Activated T-cell treated with anti-CD3 and anti-CD28 coated beads, Interleukin-2, amount 50 U/mL, for 24 hours (primary cell): ENCODE data around the gene SEL1L.

Experiments used
- DNase-seq: peaks from one replicate; pipeline ENCODE4 v3.0.0-alpha.2; 2020
- H3K27ac Mint-ChIP-seq: 2 replicates; pipeline ENCODE4 v1.8.0; 2020; ENCODE audit warnings: mild to moderate bottlenecking, mixed read lengths
- H3K27me3 Mint-ChIP-seq: 2 replicates; pipeline ENCODE4 v1.8.0; 2020; ENCODE audit warnings: mixed read lengths
- H3K36me3 Mint-ChIP-seq: 2 replicates; pipeline ENCODE4 v1.8.0; 2020; ENCODE audit warnings: low read depth, mixed read lengths
- H3K4me1 Mint-ChIP-seq: 2 replicates; pipeline ENCODE4 v1.8.0; 2020; ENCODE audit warnings: low read depth, mixed read lengths
- H3K4me3 Mint-ChIP-seq: 2 replicates; pipeline ENCODE4 v1.8.0; 2020; ENCODE audit warnings: mild to moderate bottlenecking, moderate library complexity, mixed read lengths
- H3K9me3 Mint-ChIP-seq: 2 replicates; pipeline ENCODE4 v1.8.0; 2020; ENCODE audit warnings: mixed read lengths

The SEL1L gene

DNA sequence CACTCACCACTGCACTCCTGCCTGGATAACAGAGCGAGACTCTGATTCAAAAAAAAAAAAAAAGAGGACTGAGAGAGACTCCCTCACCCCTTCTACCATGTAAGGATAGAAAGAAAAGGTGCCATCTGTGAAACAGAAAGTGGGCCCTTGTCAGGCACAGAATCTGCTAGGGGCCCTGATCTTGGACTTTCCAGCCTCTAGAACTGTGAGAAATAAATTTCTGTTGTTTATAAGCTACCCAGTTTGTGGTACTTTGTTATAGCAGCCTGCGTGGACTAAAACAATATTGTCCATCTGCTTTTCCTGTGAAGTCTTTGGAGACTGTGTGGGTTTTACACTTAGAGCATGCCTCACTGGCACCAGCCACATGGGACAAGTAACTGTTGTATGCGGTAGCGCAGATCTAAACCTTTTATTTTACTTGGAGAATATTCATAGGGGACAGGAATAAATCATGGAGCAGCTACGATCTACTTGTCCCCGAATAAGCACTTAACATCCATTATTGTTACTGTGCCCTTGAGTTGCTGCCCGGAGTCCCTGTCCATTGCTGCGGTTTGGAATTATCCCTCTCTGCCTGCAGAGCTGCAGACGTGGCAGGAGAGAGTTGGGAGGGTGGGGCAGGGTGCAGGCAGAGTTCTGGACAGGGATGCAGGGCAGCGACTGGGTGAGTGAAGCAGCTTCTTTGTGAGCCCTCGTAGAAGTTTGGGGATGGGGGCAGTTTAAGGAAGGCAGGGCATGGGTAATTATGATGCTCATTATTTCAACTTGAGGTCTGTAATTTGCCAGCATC lies 81.1 kb downstream of the SEL1L start:
- H3K36me3 Mint-ChIP-seq = no peaks in the 10 kb centered on the region
- H3K27ac Mint-ChIP-seq = no peak overlapping the region
- no peak for DNase-seq
- H3K4me1 Mint-ChIP-seq = peaks cover 8% of the 10 kb centered on the region
- peaks cover 26% of the 10 kb centered on the region for H3K27me3 Mint-ChIP-seq
- no peak overlapping the region for H3K4me3 Mint-ChIP-seq
- no peaks in the 10 kb centered on the region for H3K9me3 Mint-ChIP-seq

DNA sequence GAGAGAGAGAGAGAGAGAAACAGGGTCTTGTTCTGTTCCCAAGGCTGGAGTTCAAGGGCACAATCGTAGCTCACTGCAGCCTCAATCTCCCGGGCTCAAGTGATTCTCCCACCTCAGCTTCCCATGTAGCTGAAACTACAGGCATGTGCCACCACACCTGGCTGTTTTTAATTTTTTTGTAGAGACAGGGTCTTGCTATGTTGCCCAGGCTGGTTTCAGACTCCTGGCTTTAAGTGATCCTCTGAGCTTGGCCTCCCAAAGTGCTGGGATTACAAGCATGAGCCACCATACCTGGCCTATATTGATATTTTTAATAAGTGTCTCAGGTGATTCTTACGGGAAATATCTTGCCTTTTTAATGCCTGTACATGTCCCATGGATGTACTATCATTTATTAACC lies 82.7 kb downstream of the SEL1L start:
- H3K4me1 Mint-ChIP-seq = peaks cover 8% of the 10 kb centered on the region
- H3K4me3 Mint-ChIP-seq = no peak overlapping the region
- H3K27me3 Mint-ChIP-seq = peaks cover 30% of the 10 kb centered on the region
- H3K36me3 Mint-ChIP-seq = no peaks in the 10 kb centered on the region
- no peaks in the 10 kb centered on the region for H3K9me3 Mint-ChIP-seq
- no peak overlapping the region for H3K27ac Mint-ChIP-seq
- no peak for DNase-seq

DNA sequence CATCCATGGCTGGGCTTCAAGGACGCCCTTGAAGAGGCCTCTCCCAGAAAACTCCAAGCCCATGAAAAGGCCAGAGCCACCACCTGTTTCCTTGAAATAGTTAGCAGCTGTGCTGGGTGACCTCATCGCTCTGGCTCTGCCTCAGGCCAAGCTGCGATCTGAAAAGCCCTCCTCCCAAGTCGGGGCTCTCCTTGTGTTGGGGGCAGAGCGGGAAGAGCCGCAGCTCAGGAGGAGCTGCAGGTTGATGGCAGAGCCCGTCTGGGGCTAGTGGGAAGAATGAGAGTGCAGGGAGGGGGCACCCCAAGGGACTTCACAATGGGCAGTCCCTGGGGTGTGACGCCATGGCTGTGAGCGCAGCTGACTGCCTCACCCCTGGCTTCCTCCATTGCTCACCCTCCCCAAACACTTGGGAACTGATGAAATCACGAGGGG lies 83.5 kb downstream of the SEL1L start:
- H3K27me3 Mint-ChIP-seq = peaks cover 33% of the 10 kb centered on the region
- peaks cover 2% of the 10 kb centered on the region for H3K4me1 Mint-ChIP-seq
- H3K27ac Mint-ChIP-seq = no peak overlapping the region
- no peak for DNase-seq
- H3K9me3 Mint-ChIP-seq = no peaks in the 10 kb centered on the region
- no peak overlapping the region for H3K4me3 Mint-ChIP-seq
- H3K36me3 Mint-ChIP-seq = no peaks in the 10 kb centered on the region

DNA sequence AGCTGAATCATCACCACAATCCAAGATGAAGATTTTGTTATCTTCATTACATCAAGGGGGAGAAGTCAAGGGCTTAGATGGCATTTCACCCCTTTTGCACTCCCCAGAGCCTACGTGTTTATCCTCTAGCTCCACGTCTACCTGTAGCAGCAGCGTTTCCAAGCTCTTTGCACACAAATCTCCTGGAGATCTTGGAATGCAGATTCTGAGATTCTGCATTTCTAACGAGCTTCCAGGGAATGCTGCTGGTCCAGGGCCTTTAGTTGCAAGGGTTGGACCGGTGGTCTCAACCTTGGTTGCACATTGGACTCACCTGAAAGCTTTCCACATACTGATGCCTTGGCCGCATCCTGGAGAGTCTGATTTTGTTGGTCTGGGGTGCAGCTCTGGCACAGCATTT lies 84.1 kb downstream of the SEL1L start:
- Mint-ChIP-seq H3K27ac (no peak overlapping the region), H3K4me1 (peaks cover 2% of the 10 kb centered on the region), H3K9me3 (no peaks in the 10 kb centered on the region), H3K27me3 (peaks cover 30% of the 10 kb centered on the region), H3K4me3 (no peak overlapping the region), H3K36me3 (no peaks in the 10 kb centered on the region)
- no peak for DNase-seq

DNA sequence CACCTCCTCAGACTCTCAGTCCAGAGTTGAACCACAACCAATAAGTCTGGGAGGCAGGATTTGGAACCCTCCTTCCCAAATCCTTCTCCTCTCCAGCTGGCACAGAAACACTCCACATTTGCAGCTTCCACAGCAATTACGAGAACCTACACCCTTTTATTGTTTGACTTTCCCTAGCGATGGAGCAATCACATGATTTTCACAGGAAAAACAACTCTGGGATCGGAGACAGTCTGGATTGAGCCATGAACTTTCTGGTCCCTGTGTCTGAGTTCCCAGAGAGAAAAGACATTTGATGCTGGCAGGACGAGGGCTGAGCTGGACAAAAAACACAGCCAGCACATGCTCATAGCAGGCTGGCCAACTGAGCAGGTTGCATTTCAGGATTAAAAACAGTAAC lies 84.5 kb downstream of the SEL1L start:
- H3K36me3 Mint-ChIP-seq = no peaks in the 10 kb centered on the region
- H3K4me3 Mint-ChIP-seq = no peak overlapping the region
- peaks cover 2% of the 10 kb centered on the region for H3K4me1 Mint-ChIP-seq
- no peak for DNase-seq
- H3K27ac Mint-ChIP-seq = no peak overlapping the region
- H3K27me3 Mint-ChIP-seq = peaks cover 32% of the 10 kb centered on the region
- H3K9me3 Mint-ChIP-seq = no peaks in the 10 kb centered on the region

DNA sequence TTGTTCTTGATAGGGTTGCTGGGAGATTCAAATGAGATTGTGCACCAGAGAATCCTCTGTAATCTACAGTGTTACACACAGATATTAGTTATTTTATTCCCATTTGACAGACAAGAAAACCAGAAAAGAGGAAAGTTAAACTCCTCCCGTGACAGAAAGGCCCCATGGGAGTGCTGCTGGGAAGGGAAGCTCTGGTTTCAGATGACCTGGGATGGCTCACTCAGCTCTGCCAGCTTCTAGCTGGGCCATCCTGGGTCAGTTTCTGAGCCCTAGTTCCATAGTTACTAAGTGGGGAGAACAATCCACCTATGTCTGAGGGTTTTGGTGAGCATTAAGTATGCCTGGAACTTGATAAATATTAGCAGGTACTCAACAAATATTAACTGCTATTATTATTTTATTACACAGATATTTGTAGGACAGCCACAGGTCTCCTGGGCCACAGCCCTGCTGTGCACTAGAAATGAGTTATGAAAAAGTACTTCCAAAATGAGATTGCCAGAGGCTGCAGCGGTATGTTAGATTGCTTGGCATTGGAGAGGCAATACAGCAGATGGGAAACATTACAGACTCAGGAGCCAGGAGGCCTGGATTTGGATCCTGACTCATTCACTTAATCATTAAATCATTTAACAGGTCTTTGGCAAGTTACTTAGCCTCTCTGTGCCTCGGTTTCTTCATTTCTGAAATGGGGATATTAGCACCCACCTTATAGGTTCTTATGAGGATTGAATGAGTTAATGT lies 86.5 kb downstream of the SEL1L start:
- no peak for DNase-seq
- no peaks in the 10 kb centered on the region for H3K4me1 Mint-ChIP-seq
- no peak overlapping the region for H3K27ac Mint-ChIP-seq
- H3K4me3 Mint-ChIP-seq = no peak overlapping the region
- no peaks in the 10 kb centered on the region for H3K36me3 Mint-ChIP-seq
- H3K9me3 Mint-ChIP-seq = no peaks in the 10 kb centered on the region
- H3K27me3 Mint-ChIP-seq = peaks cover 45% of the 10 kb centered on the region

DNA sequence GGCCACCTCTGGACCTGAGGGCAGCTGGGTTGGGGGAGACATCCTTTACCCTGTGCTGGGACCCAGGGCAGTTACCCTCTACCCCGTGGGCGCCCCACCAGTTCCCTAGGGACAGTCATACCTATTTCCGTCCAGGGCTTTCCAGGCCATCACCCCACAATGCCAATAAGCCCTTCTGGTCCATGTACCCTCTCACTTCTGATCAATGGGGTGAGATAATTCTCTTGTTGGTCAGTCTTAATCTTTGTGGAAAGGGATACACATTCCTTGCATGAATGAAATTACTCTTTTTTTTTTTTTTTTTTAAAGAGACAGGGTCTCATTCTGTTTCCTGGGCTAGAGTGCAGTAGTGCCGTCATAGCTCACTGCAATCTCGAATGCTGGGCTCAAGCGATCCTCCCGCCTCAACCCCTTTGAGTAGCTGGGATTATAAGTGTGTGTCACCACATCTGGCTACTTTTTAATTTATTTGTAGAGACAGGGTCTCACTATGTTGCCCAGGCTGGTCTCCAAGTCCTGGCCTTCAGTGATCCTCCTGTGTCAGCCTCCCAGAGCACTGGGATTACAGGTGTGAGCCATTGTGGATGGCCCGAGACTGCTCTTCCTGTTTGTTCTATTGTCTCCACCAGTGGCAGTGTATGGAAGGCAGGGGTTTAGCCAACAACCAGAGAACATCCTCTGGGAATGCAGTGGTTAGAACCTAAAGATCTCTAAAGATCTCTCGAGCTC lies 87.2 kb downstream of the SEL1L start:
- Mint-ChIP-seq H3K9me3 (no peaks in the 10 kb centered on the region), H3K36me3 (no peaks in the 10 kb centered on the region), H3K27ac (no peak overlapping the region), H3K4me3 (no peak overlapping the region), H3K4me1 (no peaks in the 10 kb centered on the region), H3K27me3 (peaks cover 52% of the 10 kb centered on the region)
- DNase-seq = no peak

DNA sequence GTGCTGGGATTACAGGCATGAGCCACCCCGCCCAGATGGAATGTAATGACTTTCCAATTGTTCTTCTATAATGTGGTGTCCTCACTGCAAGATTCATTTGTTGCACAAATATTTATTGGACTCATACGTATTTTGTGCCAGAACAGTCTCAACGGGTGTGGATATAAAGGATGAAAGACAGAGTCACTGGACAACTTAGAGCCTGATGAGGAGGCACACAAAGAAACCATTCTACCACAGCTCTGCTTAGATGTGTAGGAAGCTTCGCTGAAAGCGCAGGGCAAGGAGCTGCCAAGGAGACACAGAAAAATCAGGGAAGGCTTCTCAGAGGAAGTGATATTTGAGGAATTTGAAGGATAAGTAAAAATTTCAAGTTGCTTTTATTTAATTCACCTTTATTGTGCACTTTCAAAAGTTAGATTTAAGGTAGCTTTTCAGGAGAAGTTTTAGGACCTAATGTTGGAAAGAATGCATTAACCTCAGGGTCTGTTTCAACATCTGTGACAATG lies 92.0 kb downstream of the SEL1L start:
- peaks cover 70% of the 10 kb centered on the region for H3K27me3 Mint-ChIP-seq
- H3K36me3 Mint-ChIP-seq = no peaks in the 10 kb centered on the region
- no peak overlapping the region for H3K27ac Mint-ChIP-seq

DNA sequence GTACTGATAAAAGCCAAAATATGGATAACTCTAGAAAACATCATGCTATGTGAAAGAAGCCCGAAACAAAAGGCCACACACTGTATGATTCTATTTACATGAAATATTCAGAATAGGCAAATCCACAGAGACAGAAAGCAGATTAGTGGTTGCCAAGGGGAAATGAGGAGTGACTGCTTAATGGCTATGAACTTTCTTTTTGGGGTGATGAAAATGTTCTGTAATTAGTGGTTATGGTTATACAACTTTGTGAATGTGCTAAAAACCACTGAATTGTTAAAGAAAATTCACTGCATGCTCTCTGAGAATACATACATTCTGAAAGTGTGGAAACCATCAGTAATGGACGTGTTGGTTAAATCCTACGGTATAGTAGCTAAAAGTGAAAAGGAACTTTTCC lies 93.6 kb downstream of the SEL1L start:
- Mint-ChIP-seq H3K36me3 (no peaks in the 10 kb centered on the region), H3K9me3 (no peaks in the 10 kb centered on the region), H3K27ac (no peak overlapping the region), H3K4me1 (peaks cover 12% of the 10 kb centered on the region), H3K4me3 (no peak overlapping the region), H3K27me3 (peaks cover 73% of the 10 kb centered on the region)
- DNase-seq = no peak

More for the DNA sequence above, 92.0 kb downstream of the SEL1L start:
- no peak overlapping the region for H3K4me3 Mint-ChIP-seq
- DNase-seq = no peak
- peaks cover 6% of the 10 kb centered on the region for H3K4me1 Mint-ChIP-seq
- no peaks in the 10 kb centered on the region for H3K9me3 Mint-ChIP-seq

DNA sequence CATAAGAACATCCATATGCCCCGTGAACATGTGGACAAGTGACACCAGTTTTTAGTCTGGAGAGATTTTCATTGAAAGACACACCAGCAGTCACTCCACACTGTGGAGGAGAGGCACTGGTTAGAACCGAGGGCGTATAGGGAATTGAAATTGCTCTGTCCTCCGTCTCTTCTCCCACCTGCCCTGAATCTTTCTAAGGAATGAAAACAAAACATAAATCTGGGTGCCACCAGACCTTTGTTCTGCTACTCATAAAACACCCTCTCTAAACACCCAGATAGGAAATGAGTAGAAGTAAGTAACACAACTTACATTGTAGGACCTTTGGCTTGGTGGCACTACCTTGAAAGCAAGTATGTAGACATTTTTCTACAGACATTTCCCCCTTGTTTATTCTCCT lies 96.4 kb downstream of the SEL1L start:
- H3K4me1 Mint-ChIP-seq = peaks cover 16% of the 10 kb centered on the region
- no peaks in the 10 kb centered on the region for H3K9me3 Mint-ChIP-seq
- no peaks in the 10 kb centered on the region for H3K36me3 Mint-ChIP-seq
- no peak for DNase-seq
- no peak overlapping the region for H3K27ac Mint-ChIP-seq
- H3K27me3 Mint-ChIP-seq = peaks cover 86% of the 10 kb centered on the region
- H3K4me3 Mint-ChIP-seq = peak overlapping the region; percentile 70

DNA sequence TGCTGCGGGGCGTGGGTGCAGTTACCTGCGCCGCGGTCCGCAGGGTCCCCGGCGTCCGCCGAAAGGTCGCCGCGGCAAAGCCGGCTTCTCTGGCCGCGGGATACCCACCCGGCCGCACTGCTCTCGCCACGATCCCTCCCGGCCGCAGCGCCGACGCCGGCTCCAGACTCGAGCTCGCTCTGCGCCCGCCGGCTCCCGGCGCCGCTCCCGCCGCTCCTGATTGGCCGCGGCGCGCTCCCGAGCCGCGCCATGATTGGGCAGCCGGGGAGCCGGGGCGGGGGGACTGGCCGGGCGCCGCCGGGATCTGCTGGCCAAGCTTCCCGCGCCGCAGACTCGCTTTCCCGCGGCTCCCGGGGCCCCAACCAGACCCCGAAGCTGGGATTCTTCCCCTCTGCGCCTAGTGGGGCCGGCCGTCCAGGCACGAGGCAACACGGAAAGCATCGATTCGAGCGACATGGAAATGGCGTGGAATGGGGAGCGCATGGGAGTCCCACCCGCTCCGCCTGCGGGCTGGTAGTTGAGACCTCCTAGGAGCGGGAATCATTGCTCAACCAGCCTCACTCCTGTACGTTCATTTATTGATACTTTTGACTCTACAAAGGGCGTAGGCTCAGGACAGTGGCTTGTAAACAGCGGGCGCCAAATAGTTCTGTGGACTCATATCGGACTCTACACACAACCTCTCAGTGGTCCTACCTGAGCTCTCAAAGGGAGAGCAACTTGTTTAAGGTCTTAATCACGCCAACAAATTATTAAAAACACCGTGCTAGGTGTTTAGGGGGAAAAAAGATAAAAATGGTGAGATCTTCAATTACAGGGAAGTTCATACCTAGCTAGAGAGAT lies 97.1 kb downstream of the SEL1L start:
- no peak overlapping the region for H3K27ac Mint-ChIP-seq
- H3K9me3 Mint-ChIP-seq = no peaks in the 10 kb centered on the region
- peak; percentile 69 for DNase-seq
- H3K4me3 Mint-ChIP-seq = peak overlapping the region; percentile 70
- H3K4me1 Mint-ChIP-seq = peaks cover 16% of the 10 kb centered on the region
- peaks cover 84% of the 10 kb centered on the region for H3K27me3 Mint-ChIP-seq
- H3K36me3 Mint-ChIP-seq = no peaks in the 10 kb centered on the region

DNA sequence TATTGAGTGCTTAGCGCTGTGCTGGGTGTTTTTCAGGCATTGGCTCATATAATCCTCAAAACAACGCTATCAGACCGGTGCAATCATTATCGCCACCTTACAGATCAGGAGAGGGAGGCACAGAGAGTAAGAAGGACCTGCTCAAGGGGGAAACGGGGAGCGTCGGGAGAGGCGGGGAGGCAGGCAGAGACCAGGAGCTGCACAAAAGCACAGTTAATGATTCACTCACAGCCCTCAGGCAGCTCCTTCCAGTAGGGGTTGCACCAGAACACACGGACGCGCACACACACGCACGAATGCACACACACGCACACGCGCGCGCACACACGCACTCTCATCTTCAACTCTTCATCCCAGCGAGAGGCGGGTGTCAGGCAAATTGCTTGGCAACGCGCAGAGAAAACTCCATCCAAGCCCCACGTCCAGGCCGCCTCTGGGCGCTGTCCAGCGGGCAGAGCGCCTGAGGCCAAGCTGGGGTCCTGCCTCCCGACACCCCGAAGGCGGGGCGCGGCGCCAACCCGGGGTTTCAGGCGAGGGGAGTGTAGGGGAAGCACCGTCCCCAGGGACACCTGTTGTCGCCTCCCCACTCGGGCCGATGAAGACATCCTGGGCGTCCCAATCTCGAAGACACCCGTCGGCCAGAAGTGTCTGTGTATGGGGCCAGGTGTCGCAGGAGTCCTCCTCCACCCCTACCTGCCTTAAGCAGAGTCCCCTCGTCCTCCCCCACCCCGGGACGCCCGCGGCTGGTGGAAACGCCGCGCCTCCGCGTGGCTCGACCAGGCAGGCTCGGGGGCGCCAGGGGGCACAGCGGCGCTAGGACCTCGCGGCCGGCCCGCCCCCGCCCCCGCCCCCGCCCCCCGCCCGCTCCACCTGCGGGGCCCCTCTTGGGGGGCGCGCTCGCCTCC lies 98.0 kb downstream of the SEL1L start:
- H3K4me3 Mint-ChIP-seq = peak overlapping the region; percentile 66
- peaks cover 16% of the 10 kb centered on the region for H3K4me1 Mint-ChIP-seq
- peak; percentile 43 for DNase-seq
- no peaks in the 10 kb centered on the region for H3K9me3 Mint-ChIP-seq
- no peak overlapping the region for H3K27ac Mint-ChIP-seq
- peaks cover 79% of the 10 kb centered on the region for H3K27me3 Mint-ChIP-seq
- no peaks in the 10 kb centered on the region for H3K36me3 Mint-ChIP-seq

DNA sequence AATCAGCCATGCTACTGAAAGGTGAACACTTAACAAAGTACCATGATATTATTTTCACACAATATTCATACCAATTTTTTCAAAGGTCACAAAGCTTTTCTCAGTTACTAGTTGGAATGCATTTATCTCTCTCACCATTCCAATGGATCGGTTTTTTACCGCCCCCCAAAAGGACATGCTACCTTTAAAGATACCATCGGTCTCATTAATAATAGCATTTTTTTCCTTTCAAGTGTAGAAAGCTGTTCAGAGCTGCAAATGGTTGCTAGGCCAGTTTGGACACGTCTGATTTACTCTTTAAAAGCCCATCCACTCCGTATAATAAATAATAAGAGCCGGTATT lies 98.6 kb downstream of the SEL1L start:
- DNase-seq = no peak
- Mint-ChIP-seq H3K27ac (no peak overlapping the region), H3K36me3 (no peaks in the 10 kb centered on the region), H3K4me3 (peak overlapping the region; percentile 66), H3K9me3 (no peaks in the 10 kb centered on the region), H3K4me1 (peaks cover 16% of the 10 kb centered on the region), H3K27me3 (peaks cover 73% of the 10 kb centered on the region)
